Measurements from ENCODE around the gene SLC26A1. TPM values are rescaled to one million over a fixed set of nuclear protein-coding genes. Genes with fewer than 3 reads are reported as not detected.

Gene SLC26A1
- total RNA-seq, 4 donors from 2014 or later: 0.20 to 0.30 (median 0.21) TPM; not detected in 1

- H3K9me3 ChIP-seq: peaks cover 0 to 5% (median 0%) of the 10 kb centered on the region in 4 donors
- no peak for DNase-seq (ENCODE audit: low spot score in 2 of 2)
- H3K4me1 ChIP-seq: peaks cover 0 to 30% (median 10%) of the 10 kb centered on the region in 4 donors
- H3K36me3 ChIP-seq: peaks cover 0 to 7% (median 0%) of the 10 kb centered on the region in 3 donors
- H3K27ac ChIP-seq: no peak overlapping the region
- H3K4me3 ChIP-seq: no peak overlapping the region
- 65 to 77% methylated on average over 22 to 25 of the region's 25 CpGs for WGBS, 2 donors
- H3K27me3 ChIP-seq: peaks cover 0 to 85% of the 10 kb centered on the region in 2 donors
- TF ChIP-seq CTCF (IDR thresholded peaks at IDR 0.05) (no peak), EP300 (IDR thresholded peaks at IDR 0.05) (no peak), POLR2A (IDR thresholded peaks at IDR 0.05) (no peak)
Measured at GRCh38 chr4:1004557-1005485, 11.6 kb upstream of the SLC26A1 start.

- Histone ChIP-seq H3K4me1 (peaks cover 0 to 27% (median 8%) of the 10 kb centered on the region in 4 donors), H3K9me3 (peaks cover 0 to 5% (median 0%) of the 10 kb centered on the region in 4 donors), H3K4me3 (no peak overlapping the region), H3K36me3 (peaks cover 0 to 7% (median 0%) of the 10 kb centered on the region in 3 donors), H3K27ac (no peak overlapping the region), H3K27me3 (peaks cover 0 to 84% of the 10 kb centered on the region in 2 donors)
- TF ChIP-seq POLR2A (IDR thresholded peaks at IDR 0.05) (no peak), CTCF (IDR thresholded peaks at IDR 0.05) (no peak), EP300 (IDR thresholded peaks at IDR 0.05) (no peak)
- 86 to 92% methylated on average over 13 of the region's 13 CpGs for WGBS, 2 donors
- no peak for DNase-seq (ENCODE audit: low spot score in 2 of 2)
Measured at GRCh38 chr4:1004071-1004418, 10.8 kb upstream of the SLC26A1 start.

- WGBS, 2 donors: 26 to 38% methylated on average over 48 to 53 of the region's 63 CpGs
Measured at GRCh38 chr4:1003271-1004070, 10.3 kb upstream of the SLC26A1 start.

GRCh38 chr4:1002631-1003251 lies 9.5 kb upstream of the SLC26A1 start:
- Histone ChIP-seq H3K9me3 (peaks cover 0 to 5% (median 0%) of the 10 kb centered on the region in 4 donors), H3K4me3 (no peak overlapping the region), H3K27ac (no peak overlapping the region), H3K36me3 (peaks cover 0 to 7% (median 0%) of the 10 kb centered on the region in 3 donors), H3K27me3 (peaks cover 0 to 77% of the 10 kb centered on the region in 2 donors), H3K4me1 (peaks cover 0 to 32% (median 8%) of the 10 kb centered on the region in 4 donors)
- 10% methylated on average over 2 of the region's 75 CpGs; no CpG with 5 or more reads in 1 of the 2 donors for WGBS, 2 donors
- TF ChIP-seq EP300 (IDR thresholded peaks at IDR 0.05): no peak
- no peak for TF ChIP-seq POLR2A (IDR thresholded peaks at IDR 0.05)
- TF ChIP-seq CTCF (IDR thresholded peaks at IDR 0.05): no peak
- no peak for DNase-seq (ENCODE audit: low spot score in 2 of 2)

More at GRCh38 chr4:1003271-1004070, 10.3 kb upstream of the SLC26A1 start:
- no peak overlapping the region for H3K4me3 ChIP-seq
- peaks cover 0 to 25% (median 6%) of the 10 kb centered on the region in 4 donors for H3K4me1 ChIP-seq
- DNase-seq (ENCODE audit: low spot score in 2 of 2): no peak
- H3K27me3 ChIP-seq: peaks cover 0 to 78% of the 10 kb centered on the region in 2 donors
- H3K27ac ChIP-seq: no peak overlapping the region
- H3K9me3 ChIP-seq: peaks cover 0 to 5% (median 0%) of the 10 kb centered on the region in 4 donors
- TF ChIP-seq CTCF (IDR thresholded peaks at IDR 0.05) (no peak), POLR2A (IDR thresholded peaks at IDR 0.05) (no peak), EP300 (IDR thresholded peaks at IDR 0.05) (no peak)
- H3K36me3 ChIP-seq: peaks cover 0 to 7% (median 0%) of the 10 kb centered on the region in 3 donors

Measured in tibial nerve (tissue), 4 donors.